ENCODE measurements around the gene C11orf16.

DNA sequence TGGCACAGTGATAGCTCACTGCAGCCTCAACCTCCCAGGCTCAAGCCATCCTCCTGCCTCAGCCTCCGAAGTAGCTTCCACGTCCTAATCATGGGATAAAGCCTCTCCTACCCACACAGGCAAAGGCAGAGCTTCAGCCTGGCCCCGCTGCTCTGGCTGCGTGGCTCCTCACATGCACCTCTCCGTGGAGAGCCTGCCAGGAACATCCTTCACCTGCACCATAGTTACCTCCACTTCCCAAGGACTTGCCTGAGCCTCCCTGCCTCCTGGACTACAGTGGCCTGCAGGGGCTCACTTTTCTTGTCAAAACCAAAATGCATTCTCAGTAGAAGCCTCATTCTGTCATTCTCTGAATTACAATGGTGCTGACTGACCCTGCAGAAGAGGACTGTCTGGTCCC, 6.5 kb downstream of the C11orf16 start:
- TF ChIP-seq CTCF (IDR thresholded peaks at IDR 0.05) (no peak), POLR2A (IDR thresholded peaks at IDR 0.05) (no peak), POLR2AphosphoS5 (IDR thresholded peaks at IDR 0.05) (no peak)
